Esophagus squamous epithelium (tissue), 5 donors: Measurements from ENCODE around the gene SEC24C. TPM values are rescaled to one million over a fixed set of nuclear protein-coding genes. Genes with fewer than 3 reads are reported as not detected.
"Not testable (repeated sequence)": the region's sequence is repeated elsewhere in the genome, so short reads cannot be mapped to it uniquely, and the experiment has no call there.

Experiments used
- DNase-seq: peaks from one replicate; lab custom pipeline; 2025; lab: John Stamatoyannopoulos, UW
- H3K27ac ChIP-seq, 4 donors: fragments of 200-600 bp; sonication (generic); one replicate each; pipeline ENCODE4 v1.5.1; 2016 to 2019; ENCODE audit warnings: mild to moderate bottlenecking in 1 of 4
- H3K27me3 ChIP-seq, 4 donors: fragments of 200-600 bp; sonication (generic); 1 replicate in 3 of 4; 2 replicates in 1 of 4; pipeline versions ENCODE4 v1.5.1 to v1.6.0; 2017 to 2021; ENCODE audit warnings: antibody characterized with exemption in 1 of 4
- H3K36me3 ChIP-seq, 3 donors: fragments of 200-600 bp; sonication (generic); one replicate each; pipeline ENCODE4 v1.5.1; 2016 to 2019
- H3K4me1 ChIP-seq, 3 donors: fragments of 200-600 bp; sonication (generic); one replicate each; pipeline ENCODE4 v1.5.1; 2017 to 2019
- H3K4me3 ChIP-seq, 4 donors: fragments of 200-600 bp; sonication (generic); 1 replicate in 3 of 4; 2 replicates in 1 of 4; pipeline ENCODE4 v1.5.1; 2016 to 2019; ENCODE audit warnings: mild to moderate bottlenecking in 2 of 4, moderate library complexity in 1 of 4
- H3K9me3 ChIP-seq, 3 donors: fragments of 200-600 bp; sonication (generic); one replicate each; pipeline ENCODE4 v1.5.1; 2016 to 2019
- CTCF ChIP-seq, 6 experiments: fragments of 450-650 bp in 4 of 6; fragments of 200-600 bp in 2 of 6; sonication (generic) in 2 of 6; IDR thresholded peaks; one replicate each; pipeline ENCODE4 v1.5.1; 2016 to 2019; ENCODE audit warnings: antibody characterized with exemption in 6 of 6, mild to moderate bottlenecking in 4 of 6, moderate library complexity in 4 of 6
- POLR2A ChIP-seq, 4 donors: fragments of 450-650 bp; IDR thresholded peaks; one replicate each; pipeline ENCODE4 v1.6.1; 2017; ENCODE audit warnings: antibody characterized with exemption in 4 of 4, mild to moderate bottlenecking in 4 of 4, moderate library complexity in 3 of 4
- WGBS, 2 donors: methylation state at CpG; one replicate each; pipeline ENCODE4 v1.1.5; 2018; 5-methylcytosine and 5-hydroxymethylcytosine counted together
- intact Hi-C: fragments of 100-400 bp; cut with DNase I; formaldehyde crosslinking; loops from one replicate; pipeline ENCODE4 v1.15.0; 2022
- total RNA-seq, 4 donors: library from RNA; depleted of rRNA; stranded (reverse); fragments of >200 nt; gene quantifications; one replicate each; pipeline ENCODE4 v1.1.0, GENCODE V29; 2016
- donor health status: DM: yes; HTN: yes; CAD: no.

SEC24C gene
- total RNA-seq, 4 donors from 2014 or later: 59.1 to 78.8 (median 64.6) TPM

GRCh38 chr10:73790886-73791625 is 46.9 kb downstream of the SEC24C start:
- Histone ChIP-seq H3K36me3 (peaks cover 60 to 79% (median 63%) of the 10 kb centered on the region in 3 donors), H3K27me3 (no peaks in the 10 kb centered on the region), H3K4me3 (no peak overlapping the region), H3K27ac (no peak overlapping the region), H3K9me3 (no peaks in the 10 kb centered on the region), H3K4me1 (peaks cover 15 to 30% (median 19%) of the 10 kb centered on the region in 3 donors)
- 88 to 89% methylated on average over 11 to 14 of the region's 22 CpGs for WGBS, 2 donors
- TF ChIP-seq CTCF (IDR thresholded peaks at IDR 0.05) (no peak), POLR2A (IDR thresholded peaks at IDR 0.05) (no peak)
- intact Hi-C loops: no loop called here
- no peak for DNase-seq

GRCh38 chr10:73791871-73792400 is 47.8 kb downstream of the SEC24C start:
- WGBS, 2 donors: 85 to 97% methylated on average over 5 of the region's 26 CpGs
- no peak overlapping the region for H3K4me3 ChIP-seq
- intact Hi-C loops: no loop called here
- H3K9me3 ChIP-seq: no peaks in the 10 kb centered on the region
- peaks cover 65 to 88% (median 71%) of the 10 kb centered on the region in 3 donors for H3K36me3 ChIP-seq
- no peak for DNase-seq
- TF ChIP-seq CTCF (IDR thresholded peaks at IDR 0.05): no peak
- TF ChIP-seq POLR2A (IDR thresholded peaks at IDR 0.05): no peak
- H3K4me1 ChIP-seq: peaks cover 8 to 21% (median 13%) of the 10 kb centered on the region in 3 donors
- H3K27me3 ChIP-seq: no peaks in the 10 kb centered on the region
- H3K27ac ChIP-seq: no peak overlapping the region

- no peaks in the 10 kb centered on the region for H3K9me3 ChIP-seq
- no peak overlapping the region for H3K4me3 ChIP-seq
- intact Hi-C loops: no loop called here
- H3K27me3 ChIP-seq: no peaks in the 10 kb centered on the region
- H3K27ac ChIP-seq: no peak overlapping the region
- 91 to 96% methylated on average over 4 of the region's 5 CpGs for WGBS, 2 donors
- peaks cover 0 to 6% (median 0%) of the 10 kb centered on the region in 3 donors for H3K4me1 ChIP-seq
- H3K36me3 ChIP-seq: peaks cover 79 to 100% (median 87%) of the 10 kb centered on the region in 3 donors
- TF ChIP-seq CTCF (IDR thresholded peaks at IDR 0.05) (no peak), POLR2A (IDR thresholded peaks at IDR 0.05) (no peak)
- DNase-seq: no peak
These were observed 49.3 kb downstream of the SEC24C start for GRCh38 chr10:73793456-73793855.

GRCh38 chr10:73795491-73795890 is 51.3 kb downstream of the SEC24C start:
- H3K4me1 ChIP-seq, H3K27ac ChIP-seq, H3K4me3 ChIP-seq, H3K9me3 ChIP-seq, intact Hi-C loops, H3K27me3 ChIP-seq, DNase-seq: not testable (repeated sequence)
- H3K36me3 ChIP-seq: peaks cover 76 to 100% (median 83%) of the 10 kb centered on the region in 3 donors
- 64 to 76% methylated on average over 5 to 6 of the region's 10 CpGs for WGBS, 2 donors

- DNase-seq, H3K9me3 ChIP-seq, H3K27ac ChIP-seq, intact Hi-C loops, H3K4me3 ChIP-seq, H3K27me3 ChIP-seq, H3K4me1 ChIP-seq: not testable (repeated sequence)
- 91 to 95% methylated on average over 8 of the region's 8 CpGs for WGBS, 2 donors
- H3K36me3 ChIP-seq: peaks cover 74 to 100% (median 83%) of the 10 kb centered on the region in 3 donors
These were observed 51.9 kb downstream of the SEC24C start for GRCh38 chr10:73796035-73796434.

GRCh38 chr10:73796766-73797165 is 52.6 kb downstream of the SEC24C start:
- H3K36me3 ChIP-seq: peaks cover 74 to 100% (median 83%) of the 10 kb centered on the region in 3 donors
- H3K4me3 ChIP-seq: no peak overlapping the region
- TF ChIP-seq POLR2A (IDR thresholded peaks at IDR 0.05) (no peak), CTCF (IDR thresholded peaks at IDR 0.05) (no peak)
- peaks cover 0 to 4% (median 0%) of the 10 kb centered on the region in 3 donors for H3K4me1 ChIP-seq
- no peak overlapping the region for H3K27ac ChIP-seq
- H3K27me3 ChIP-seq: no peaks in the 10 kb centered on the region
- intact Hi-C loops: no loop called here
- 83 to 85% methylated on average over 1 to 2 of the region's 5 CpGs for WGBS, 2 donors
- H3K9me3 ChIP-seq: no peaks in the 10 kb centered on the region
- DNase-seq: no peak
